ENCODE data around the gene POLN.

DNA sequence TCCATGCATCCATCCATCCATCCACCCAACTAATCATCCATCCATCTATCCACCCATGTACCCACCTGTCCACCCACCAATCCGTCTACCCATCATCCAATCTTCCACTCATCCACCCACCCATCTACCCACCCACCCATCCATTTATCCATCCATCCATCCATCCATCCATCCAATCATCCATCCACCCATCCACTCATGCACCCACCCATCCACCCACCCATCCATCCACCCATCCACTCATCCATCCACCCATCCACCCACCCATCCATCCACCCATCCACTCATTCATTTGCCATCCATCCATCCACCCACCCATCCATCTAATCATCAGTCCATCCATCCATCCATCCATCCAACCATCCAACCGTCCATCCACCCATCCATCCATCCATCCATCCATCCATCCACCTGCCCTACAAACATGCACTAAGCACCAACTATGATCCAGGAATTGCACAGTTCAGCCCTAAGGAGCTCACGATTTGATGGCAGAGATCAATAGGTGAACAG is 41.3 kb upstream of the POLN start:
- TF ChIP-seq, protein P1, sequence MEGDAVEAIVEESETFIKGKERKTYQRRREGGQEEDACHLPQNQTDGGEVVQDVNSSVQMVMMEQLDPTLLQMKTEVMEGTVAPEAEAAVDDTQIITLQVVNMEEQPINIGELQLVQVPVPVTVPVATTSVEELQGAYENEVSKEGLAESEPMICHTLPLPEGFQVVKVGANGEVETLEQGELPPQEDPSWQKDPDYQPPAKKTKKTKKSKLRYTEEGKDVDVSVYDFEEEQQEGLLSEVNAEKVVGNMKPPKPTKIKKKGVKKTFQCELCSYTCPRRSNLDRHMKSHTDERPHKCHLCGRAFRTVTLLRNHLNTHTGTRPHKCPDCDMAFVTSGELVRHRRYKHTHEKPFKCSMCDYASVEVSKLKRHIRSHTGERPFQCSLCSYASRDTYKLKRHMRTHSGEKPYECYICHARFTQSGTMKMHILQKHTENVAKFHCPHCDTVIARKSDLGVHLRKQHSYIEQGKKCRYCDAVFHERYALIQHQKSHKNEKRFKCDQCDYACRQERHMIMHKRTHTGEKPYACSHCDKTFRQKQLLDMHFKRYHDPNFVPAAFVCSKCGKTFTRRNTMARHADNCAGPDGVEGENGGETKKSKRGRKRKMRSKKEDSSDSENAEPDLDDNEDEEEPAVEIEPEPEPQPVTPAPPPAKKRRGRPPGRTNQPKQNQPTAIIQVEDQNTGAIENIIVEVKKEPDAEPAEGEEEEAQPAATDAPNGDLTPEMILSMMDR (IDR thresholded peaks at IDR 0.05): no peak
- TF ChIP-seq POLR2A (IDR thresholded peaks at IDR 0.05): no peak

Data from uterus (tissue), 2 donors.